ENCODE measurements around the gene HSFX3. TPM values are rescaled to one million over a fixed set of nuclear protein-coding genes. Genes with fewer than 3 reads are reported as not detected.
A peak's percentile ranks its signal among the peaks of the same experiment; 100 is the strongest.
"Not testable (repeated sequence)": the region's sequence is repeated elsewhere in the genome, so short reads cannot be mapped to it uniquely, and the experiment has no call there.

HSFX3 gene
- total RNA-seq, 2 experiments from 2014 or later = not detected

DNA sequence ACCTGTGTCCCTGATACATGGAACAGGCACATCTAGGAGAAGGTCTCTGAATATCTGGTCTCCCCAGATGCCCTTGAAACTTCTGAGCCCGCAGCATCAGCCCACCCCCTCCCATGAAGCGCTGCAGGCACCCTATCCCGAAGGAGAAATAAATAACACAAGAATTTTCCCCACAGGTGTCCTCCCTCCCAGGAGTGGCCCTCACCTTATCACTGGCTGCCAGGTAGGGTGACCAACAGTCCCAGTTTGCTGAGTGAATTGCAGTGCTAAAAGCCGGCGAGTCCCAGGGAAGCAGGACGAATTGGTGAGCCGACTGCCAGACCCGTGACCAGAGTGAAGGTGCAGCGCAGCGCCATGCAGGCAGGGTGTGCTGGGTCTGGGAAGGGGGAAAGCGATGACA lies 15.7 kb downstream of the HSFX3 start:
- H2AFZ ChIP-seq (ENCODE audit: low read length); H3K4me2 ChIP-seq (ENCODE audit: low read length); H3K27ac ChIP-seq (ENCODE audit: low read depth, low read length, poor library complexity, severe bottlenecking); H3K9me2 ChIP-seq (ENCODE audit: insufficient read depth, low read length); BruUV-seq (replicated peaks); POLR2A ChIA-PET; H3K36me3 ChIP-seq (ENCODE audit: insufficient read depth, low read length); DNase-seq (ENCODE audit: low spot score); H4K20me1 ChIP-seq (ENCODE audit: insufficient read depth, low read length); CTCF ChIA-PET (ENCODE audit: unreplicated experiment); intact Hi-C loops (cut with micrococcal nuclease; ENCODE audit: unreplicated experiment); H3K4me3 ChIP-seq (ENCODE audit: low read depth, low read length, poor library complexity, severe bottlenecking); H3K9me3 ChIP-seq (ENCODE audit: low read length); H3K79me2 ChIP-seq (ENCODE audit: insufficient read depth, low read depth, low read length): not testable (repeated sequence)
- H3K4me1 ChIP-seq (ENCODE audit: insufficient read depth, low read length, poor library complexity, severe bottlenecking) = peaks cover 27% of the 10 kb centered on the region

DNA sequence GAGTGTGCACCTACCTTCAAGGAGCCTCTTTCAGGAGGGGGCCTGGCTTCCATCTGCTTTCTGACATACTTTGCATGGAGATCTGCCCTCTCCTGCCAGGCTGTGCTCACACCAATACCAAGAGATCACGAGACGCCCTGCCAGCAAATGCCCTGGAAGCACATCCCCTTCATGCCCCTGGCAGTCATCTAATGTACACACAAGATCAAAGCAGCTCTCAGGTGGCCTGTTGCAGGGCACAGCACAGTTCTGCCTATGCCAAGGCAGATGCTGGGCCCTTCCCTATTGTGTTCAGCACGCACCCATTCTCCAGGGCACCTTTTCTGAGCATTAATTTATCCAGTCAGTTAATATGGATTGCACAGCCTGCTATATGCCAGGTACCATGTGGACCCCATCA lies 16.9 kb downstream of the HSFX3 start:
- intact Hi-C loops (cut with micrococcal nuclease; ENCODE audit: unreplicated experiment); BruUV-seq (replicated peaks): not testable (repeated sequence)
- peaks cover 22% of the 10 kb centered on the region for H3K4me1 ChIP-seq (ENCODE audit: insufficient read depth, low read length, poor library complexity, severe bottlenecking)

DNA sequence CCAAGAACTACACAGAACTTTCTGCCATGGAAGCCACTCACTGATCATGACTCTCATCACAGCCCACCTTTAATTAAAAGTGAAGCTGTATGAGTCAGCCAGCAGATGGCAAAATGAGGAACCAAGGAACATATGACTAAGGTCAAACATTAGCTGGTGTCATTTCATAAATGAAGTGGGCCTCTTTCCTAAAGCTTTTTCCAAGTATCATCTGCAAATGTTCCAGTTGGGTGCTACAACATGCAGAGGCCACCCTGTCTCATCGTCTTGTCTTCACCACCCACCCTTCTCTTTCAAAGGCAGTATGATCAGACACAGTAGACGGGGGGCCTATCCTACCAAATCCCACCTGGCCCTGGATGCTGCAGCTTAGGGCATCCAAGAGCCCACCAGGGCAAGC lies 18.1 kb downstream of the HSFX3 start:
- H3K9me2 ChIP-seq (ENCODE audit: insufficient read depth, low read length) = no peaks in the 10 kb centered on the region
- no peak overlapping the region for H3K4me3 ChIP-seq (ENCODE audit: low read depth, low read length, poor library complexity, severe bottlenecking)
- TF ChIP-seq, protein P1, sequence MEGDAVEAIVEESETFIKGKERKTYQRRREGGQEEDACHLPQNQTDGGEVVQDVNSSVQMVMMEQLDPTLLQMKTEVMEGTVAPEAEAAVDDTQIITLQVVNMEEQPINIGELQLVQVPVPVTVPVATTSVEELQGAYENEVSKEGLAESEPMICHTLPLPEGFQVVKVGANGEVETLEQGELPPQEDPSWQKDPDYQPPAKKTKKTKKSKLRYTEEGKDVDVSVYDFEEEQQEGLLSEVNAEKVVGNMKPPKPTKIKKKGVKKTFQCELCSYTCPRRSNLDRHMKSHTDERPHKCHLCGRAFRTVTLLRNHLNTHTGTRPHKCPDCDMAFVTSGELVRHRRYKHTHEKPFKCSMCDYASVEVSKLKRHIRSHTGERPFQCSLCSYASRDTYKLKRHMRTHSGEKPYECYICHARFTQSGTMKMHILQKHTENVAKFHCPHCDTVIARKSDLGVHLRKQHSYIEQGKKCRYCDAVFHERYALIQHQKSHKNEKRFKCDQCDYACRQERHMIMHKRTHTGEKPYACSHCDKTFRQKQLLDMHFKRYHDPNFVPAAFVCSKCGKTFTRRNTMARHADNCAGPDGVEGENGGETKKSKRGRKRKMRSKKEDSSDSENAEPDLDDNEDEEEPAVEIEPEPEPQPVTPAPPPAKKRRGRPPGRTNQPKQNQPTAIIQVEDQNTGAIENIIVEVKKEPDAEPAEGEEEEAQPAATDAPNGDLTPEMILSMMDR (conservative IDR thresholded peaks at IDR 0.05; ENCODE audit: low read length) = 0 out of 2 replicates have a peak, but pooled peaks have one; percentile 18
- no peak for TF ChIP-seq EZH2phosphoT487 (IDR thresholded peaks at IDR 0.05; ENCODE audit: borderline replicate concordance, low read depth, low read length)
- no peaks in the 10 kb centered on the region; the same call in 1 of the 2 replicates for H3K36me3 ChIP-seq (ENCODE audit: insufficient read depth, low read length)
- H3K9me3 ChIP-seq (ENCODE audit: low read length) = no peaks in the 10 kb centered on the region
- peak; percentile 39 for DNase-seq (ENCODE audit: low spot score)
- ChIA-PET POLR2A (no interaction called here), CTCF (ENCODE audit: unreplicated experiment) (no interaction called here)
- no peak overlapping the region for H3K27ac ChIP-seq (ENCODE audit: low read depth, low read length, poor library complexity, severe bottlenecking)
- H2AFZ ChIP-seq (ENCODE audit: low read length) = no peak overlapping the region
- intact Hi-C loops (cut with micrococcal nuclease; ENCODE audit: unreplicated experiment) = no loop called here
- no peak overlapping the region for H3K4me2 ChIP-seq (ENCODE audit: low read length)
- no peaks in the 10 kb centered on the region for H4K20me1 ChIP-seq (ENCODE audit: insufficient read depth, low read length)
- peaks cover 20% of the 10 kb centered on the region for H3K4me1 ChIP-seq (ENCODE audit: insufficient read depth, low read length, poor library complexity, severe bottlenecking)
- H3K79me2 ChIP-seq (ENCODE audit: insufficient read depth, low read depth, low read length) = no peaks in the 10 kb centered on the region
- BruUV-seq (replicated peaks) = no TSS peak

More for the DNA sequence above, 16.9 kb downstream of the HSFX3 start:
- H4K20me1 ChIP-seq (ENCODE audit: insufficient read depth, low read length); H3K36me3 ChIP-seq (ENCODE audit: insufficient read depth, low read length); H2AFZ ChIP-seq (ENCODE audit: low read length); H3K79me2 ChIP-seq (ENCODE audit: insufficient read depth, low read depth, low read length); DNase-seq (ENCODE audit: low spot score); H3K4me3 ChIP-seq (ENCODE audit: low read depth, low read length, poor library complexity, severe bottlenecking); H3K9me3 ChIP-seq (ENCODE audit: low read length); H3K27ac ChIP-seq (ENCODE audit: low read depth, low read length, poor library complexity, severe bottlenecking); CTCF ChIA-PET (ENCODE audit: unreplicated experiment); POLR2A ChIA-PET; H3K4me2 ChIP-seq (ENCODE audit: low read length); H3K9me2 ChIP-seq (ENCODE audit: insufficient read depth, low read length): not testable (repeated sequence)

DNA sequence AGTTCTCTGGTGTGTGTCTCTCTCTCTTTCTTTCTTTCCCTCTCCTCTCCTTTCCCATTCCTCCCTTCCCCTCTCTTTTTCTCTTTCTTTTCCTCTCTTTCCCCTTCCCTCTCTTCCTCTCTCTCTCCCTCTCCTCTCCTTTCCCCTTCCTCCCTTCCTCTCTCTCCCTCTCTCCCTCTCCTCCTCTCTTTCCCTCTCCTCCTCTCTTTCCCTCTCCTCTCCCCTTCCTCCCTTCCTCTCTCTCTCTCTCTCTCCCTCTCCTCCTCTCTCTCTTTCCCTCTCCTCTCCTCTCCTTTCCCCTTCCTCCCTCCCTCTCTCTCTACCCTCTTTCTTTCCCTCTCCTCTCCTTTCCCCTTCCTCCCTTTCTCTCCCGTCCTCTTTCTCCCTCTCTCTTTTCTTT lies 21.3 kb downstream of the HSFX3 start:
- no TSS peak for BruUV-seq (replicated peaks)
- no peaks in the 10 kb centered on the region for H3K79me2 ChIP-seq (ENCODE audit: insufficient read depth, low read depth, low read length)
- no peaks in the 10 kb centered on the region; the same call in 1 of the 2 replicates for H3K36me3 ChIP-seq (ENCODE audit: insufficient read depth, low read length)
- no peaks in the 10 kb centered on the region for H4K20me1 ChIP-seq (ENCODE audit: insufficient read depth, low read length)
- TF ChIP-seq EZH2phosphoT487 (IDR thresholded peaks at IDR 0.05; ENCODE audit: borderline replicate concordance, low read depth, low read length) = no peak
- TF ChIP-seq, protein P1 (conservative IDR thresholded peaks at IDR 0.05; ENCODE audit: low read length) = no peak
- intact Hi-C loops (cut with micrococcal nuclease; ENCODE audit: unreplicated experiment) = no loop called here
- ChIA-PET CTCF (ENCODE audit: unreplicated experiment) (no interaction called here), POLR2A (interaction anchor here (0.6 to 2.1 kb wide), 2 partner anchors 11 to 1711 kb away, joined by 3 to 10 read pairs; no protein-coding TSS in a partner anchor)
- H2AFZ ChIP-seq (ENCODE audit: low read length) = no peak overlapping the region
- no peak for DNase-seq (ENCODE audit: low spot score)
- no peak overlapping the region for H3K4me3 ChIP-seq (ENCODE audit: low read depth, low read length, poor library complexity, severe bottlenecking)
- no peaks in the 10 kb centered on the region for H3K9me2 ChIP-seq (ENCODE audit: insufficient read depth, low read length)
- H3K27ac ChIP-seq (ENCODE audit: low read depth, low read length, poor library complexity, severe bottlenecking) = no peak overlapping the region
- no peaks in the 10 kb centered on the region for H3K9me3 ChIP-seq (ENCODE audit: low read length)
- peaks cover 38% of the 10 kb centered on the region for H3K4me1 ChIP-seq (ENCODE audit: insufficient read depth, low read length, poor library complexity, severe bottlenecking)
- H3K4me2 ChIP-seq (ENCODE audit: low read length) = no peak overlapping the region

Data from OCI-LY7 (cell line).